ENCODE results near the gene ADCY3.
"Not testable (repeated sequence)": the region's sequence is repeated elsewhere in the genome, so short reads cannot be mapped to it uniquely, and the experiment has no call there.

- TF ChIP-seq, protein P1, sequence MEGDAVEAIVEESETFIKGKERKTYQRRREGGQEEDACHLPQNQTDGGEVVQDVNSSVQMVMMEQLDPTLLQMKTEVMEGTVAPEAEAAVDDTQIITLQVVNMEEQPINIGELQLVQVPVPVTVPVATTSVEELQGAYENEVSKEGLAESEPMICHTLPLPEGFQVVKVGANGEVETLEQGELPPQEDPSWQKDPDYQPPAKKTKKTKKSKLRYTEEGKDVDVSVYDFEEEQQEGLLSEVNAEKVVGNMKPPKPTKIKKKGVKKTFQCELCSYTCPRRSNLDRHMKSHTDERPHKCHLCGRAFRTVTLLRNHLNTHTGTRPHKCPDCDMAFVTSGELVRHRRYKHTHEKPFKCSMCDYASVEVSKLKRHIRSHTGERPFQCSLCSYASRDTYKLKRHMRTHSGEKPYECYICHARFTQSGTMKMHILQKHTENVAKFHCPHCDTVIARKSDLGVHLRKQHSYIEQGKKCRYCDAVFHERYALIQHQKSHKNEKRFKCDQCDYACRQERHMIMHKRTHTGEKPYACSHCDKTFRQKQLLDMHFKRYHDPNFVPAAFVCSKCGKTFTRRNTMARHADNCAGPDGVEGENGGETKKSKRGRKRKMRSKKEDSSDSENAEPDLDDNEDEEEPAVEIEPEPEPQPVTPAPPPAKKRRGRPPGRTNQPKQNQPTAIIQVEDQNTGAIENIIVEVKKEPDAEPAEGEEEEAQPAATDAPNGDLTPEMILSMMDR (IDR thresholded peaks at IDR 0.05; ENCODE audit: low read length) = not testable (repeated sequence)
- TF ChIP-seq EZH2 (IDR thresholded peaks at IDR 0.05; ENCODE audit: borderline replicate concordance, low read length) = not testable (repeated sequence)
These were observed 114.0 kb downstream of the ADCY3 start for GRCh38 chr2:24805811-24806660.

Data from OCI-LY1 (cell line).